H1 (cell line): ENCODE results near the gene YAP1. TPM values are rescaled to one million over a fixed set of nuclear protein-coding genes. Genes with fewer than 3 reads are reported as not detected.

Source experiments
- CHD1 ChIP-seq: IDR thresholded peaks from 2 replicates; pipeline ENCODE4 v1.6.1; 2012; ENCODE audit warnings: low read depth, low read length, improper control_type of control experiment
- EGR1 ChIP-seq: IDR thresholded peaks from 2 replicates; pipeline ENCODE4 v1.6.1; 2011; ENCODE audit warnings: low read depth, low read length, borderline replicate concordance
- NRF1 ChIP-seq: IDR thresholded peaks from 2 replicates; pipeline ENCODE4 v1.6.1; 2011; ENCODE audit warnings: mild to moderate bottlenecking, low read depth, low read length, improper control_type of control experiment
- POU5F1 ChIP-seq: IDR thresholded peaks from 2 replicates; pipeline ENCODE4 v1.6.1; 2011; ENCODE audit warnings: low read depth, mild to moderate bottlenecking, low read length, moderate library complexity
- TEAD4 ChIP-seq: IDR thresholded peaks from 2 replicates; pipeline ENCODE4 v1.6.1; 2012; ENCODE audit warnings: low read depth, low read length, inconsistent platforms, mixed read lengths
- polyA plus RNA-seq, 7 experiments: library from polyadenylated mRNA; depleted of rRNA in 3 of 7; stranded (reverse) in 5 of 7; unstranded in 2 of 7; fragments of >200 nt in 5 of 7; fragments of 200-250 nt in 2 of 7; gene quantifications; 1 replicate in 5 of 7; 2 replicates in 1 of 7; 4 replicates in 1 of 7; pipeline versions ENCODE4 v1.2.1 to v1.2.3, GENCODE V29; 2011 to 2013; ENCODE audit warnings: missing spikeins in 2 of 7, mixed read lengths in 2 of 7
- total RNA-seq: library from RNA; stranded (reverse); fragmentation: NEBNext Ultra II Directional; extraction: Animal tissue kit (Norgen Biotek cat#: 25700); gene quantifications from 2 replicates; pipeline ENCODE4 v1.2.1, GENCODE V29; 2021
- TF ChIP-seq, protein P1 (sequence below): fragments of 300-600 bp; sonication (generic); IDR thresholded peaks from 2 replicates; pipeline ENCODE4 v1.7.1; 2012; ENCODE audit warnings: low read length, moderate library complexity, mild to moderate bottlenecking, inconsistent platforms; ENCODE audit not compliant: insufficient replicate concordance
- TF ChIP-seq, protein P2 (sequence below), 3 experiments: IDR thresholded peaks; 1 replicate in 2 of 3; 2 replicates in 1 of 3; pipeline versions ENCODE4 v1.5.1 to v1.6.1; 2011; ENCODE audit warnings: low read length in 3 of 3, mild to moderate bottlenecking in 3 of 3, inconsistent platforms in 2 of 3, low read depth in 1 of 3, moderate library complexity in 1 of 3; ENCODE audit not compliant: insufficient read depth in 1 of 3; ENCODE audit errors: control extremely low read depth in 1 of 3

YAP1 gene
- total and polyA plus RNA-seq, 2 of the 8 experiments (the other 6 are each of a cell fraction or from before 2014, with no cell fraction given), result 62.0 to 108 TPM

- TF ChIP-seq, protein P1, sequence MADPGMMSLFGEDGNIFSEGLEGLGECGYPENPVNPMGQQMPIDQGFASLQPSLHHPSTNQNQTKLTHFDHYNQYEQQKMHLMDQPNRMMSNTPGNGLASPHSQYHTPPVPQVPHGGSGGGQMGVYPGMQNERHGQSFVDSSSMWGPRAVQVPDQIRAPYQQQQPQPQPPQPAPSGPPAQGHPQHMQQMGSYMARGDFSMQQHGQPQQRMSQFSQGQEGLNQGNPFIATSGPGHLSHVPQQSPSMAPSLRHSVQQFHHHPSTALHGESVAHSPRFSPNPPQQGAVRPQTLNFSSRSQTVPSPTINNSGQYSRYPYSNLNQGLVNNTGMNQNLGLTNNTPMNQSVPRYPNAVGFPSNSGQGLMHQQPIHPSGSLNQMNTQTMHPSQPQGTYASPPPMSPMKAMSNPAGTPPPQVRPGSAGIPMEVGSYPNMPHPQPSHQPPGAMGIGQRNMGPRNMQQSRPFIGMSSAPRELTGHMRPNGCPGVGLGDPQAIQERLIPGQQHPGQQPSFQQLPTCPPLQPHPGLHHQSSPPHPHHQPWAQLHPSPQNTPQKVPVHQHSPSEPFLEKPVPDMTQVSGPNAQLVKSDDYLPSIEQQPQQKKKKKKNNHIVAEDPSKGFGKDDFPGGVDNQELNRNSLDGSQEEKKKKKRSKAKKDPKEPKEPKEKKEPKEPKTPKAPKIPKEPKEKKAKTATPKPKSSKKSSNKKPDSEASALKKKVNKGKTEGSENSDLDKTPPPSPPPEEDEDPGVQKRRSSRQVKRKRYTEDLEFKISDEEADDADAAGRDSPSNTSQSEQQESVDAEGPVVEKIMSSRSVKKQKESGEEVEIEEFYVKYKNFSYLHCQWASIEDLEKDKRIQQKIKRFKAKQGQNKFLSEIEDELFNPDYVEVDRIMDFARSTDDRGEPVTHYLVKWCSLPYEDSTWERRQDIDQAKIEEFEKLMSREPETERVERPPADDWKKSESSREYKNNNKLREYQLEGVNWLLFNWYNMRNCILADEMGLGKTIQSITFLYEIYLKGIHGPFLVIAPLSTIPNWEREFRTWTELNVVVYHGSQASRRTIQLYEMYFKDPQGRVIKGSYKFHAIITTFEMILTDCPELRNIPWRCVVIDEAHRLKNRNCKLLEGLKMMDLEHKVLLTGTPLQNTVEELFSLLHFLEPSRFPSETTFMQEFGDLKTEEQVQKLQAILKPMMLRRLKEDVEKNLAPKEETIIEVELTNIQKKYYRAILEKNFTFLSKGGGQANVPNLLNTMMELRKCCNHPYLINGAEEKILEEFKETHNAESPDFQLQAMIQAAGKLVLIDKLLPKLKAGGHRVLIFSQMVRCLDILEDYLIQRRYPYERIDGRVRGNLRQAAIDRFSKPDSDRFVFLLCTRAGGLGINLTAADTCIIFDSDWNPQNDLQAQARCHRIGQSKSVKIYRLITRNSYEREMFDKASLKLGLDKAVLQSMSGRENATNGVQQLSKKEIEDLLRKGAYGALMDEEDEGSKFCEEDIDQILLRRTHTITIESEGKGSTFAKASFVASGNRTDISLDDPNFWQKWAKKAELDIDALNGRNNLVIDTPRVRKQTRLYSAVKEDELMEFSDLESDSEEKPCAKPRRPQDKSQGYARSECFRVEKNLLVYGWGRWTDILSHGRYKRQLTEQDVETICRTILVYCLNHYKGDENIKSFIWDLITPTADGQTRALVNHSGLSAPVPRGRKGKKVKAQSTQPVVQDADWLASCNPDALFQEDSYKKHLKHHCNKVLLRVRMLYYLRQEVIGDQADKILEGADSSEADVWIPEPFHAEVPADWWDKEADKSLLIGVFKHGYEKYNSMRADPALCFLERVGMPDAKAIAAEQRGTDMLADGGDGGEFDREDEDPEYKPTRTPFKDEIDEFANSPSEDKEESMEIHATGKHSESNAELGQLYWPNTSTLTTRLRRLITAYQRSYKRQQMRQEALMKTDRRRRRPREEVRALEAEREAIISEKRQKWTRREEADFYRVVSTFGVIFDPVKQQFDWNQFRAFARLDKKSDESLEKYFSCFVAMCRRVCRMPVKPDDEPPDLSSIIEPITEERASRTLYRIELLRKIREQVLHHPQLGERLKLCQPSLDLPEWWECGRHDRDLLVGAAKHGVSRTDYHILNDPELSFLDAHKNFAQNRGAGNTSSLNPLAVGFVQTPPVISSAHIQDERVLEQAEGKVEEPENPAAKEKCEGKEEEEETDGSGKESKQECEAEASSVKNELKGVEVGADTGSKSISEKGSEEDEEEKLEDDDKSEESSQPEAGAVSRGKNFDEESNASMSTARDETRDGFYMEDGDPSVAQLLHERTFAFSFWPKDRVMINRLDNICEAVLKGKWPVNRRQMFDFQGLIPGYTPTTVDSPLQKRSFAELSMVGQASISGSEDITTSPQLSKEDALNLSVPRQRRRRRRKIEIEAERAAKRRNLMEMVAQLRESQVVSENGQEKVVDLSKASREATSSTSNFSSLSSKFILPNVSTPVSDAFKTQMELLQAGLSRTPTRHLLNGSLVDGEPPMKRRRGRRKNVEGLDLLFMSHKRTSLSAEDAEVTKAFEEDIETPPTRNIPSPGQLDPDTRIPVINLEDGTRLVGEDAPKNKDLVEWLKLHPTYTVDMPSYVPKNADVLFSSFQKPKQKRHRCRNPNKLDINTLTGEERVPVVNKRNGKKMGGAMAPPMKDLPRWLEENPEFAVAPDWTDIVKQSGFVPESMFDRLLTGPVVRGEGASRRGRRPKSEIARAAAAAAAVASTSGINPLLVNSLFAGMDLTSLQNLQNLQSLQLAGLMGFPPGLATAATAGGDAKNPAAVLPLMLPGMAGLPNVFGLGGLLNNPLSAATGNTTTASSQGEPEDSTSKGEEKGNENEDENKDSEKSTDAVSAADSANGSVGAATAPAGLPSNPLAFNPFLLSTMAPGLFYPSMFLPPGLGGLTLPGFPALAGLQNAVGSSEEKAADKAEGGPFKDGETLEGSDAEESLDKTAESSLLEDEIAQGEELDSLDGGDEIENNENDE, result no peak
- TF ChIP-seq POU5F1 (no peak), TEAD4 (no peak), NRF1 (no peak), EGR1 (no peak), CHD1 (no peak)
- TF ChIP-seq, protein P2, sequence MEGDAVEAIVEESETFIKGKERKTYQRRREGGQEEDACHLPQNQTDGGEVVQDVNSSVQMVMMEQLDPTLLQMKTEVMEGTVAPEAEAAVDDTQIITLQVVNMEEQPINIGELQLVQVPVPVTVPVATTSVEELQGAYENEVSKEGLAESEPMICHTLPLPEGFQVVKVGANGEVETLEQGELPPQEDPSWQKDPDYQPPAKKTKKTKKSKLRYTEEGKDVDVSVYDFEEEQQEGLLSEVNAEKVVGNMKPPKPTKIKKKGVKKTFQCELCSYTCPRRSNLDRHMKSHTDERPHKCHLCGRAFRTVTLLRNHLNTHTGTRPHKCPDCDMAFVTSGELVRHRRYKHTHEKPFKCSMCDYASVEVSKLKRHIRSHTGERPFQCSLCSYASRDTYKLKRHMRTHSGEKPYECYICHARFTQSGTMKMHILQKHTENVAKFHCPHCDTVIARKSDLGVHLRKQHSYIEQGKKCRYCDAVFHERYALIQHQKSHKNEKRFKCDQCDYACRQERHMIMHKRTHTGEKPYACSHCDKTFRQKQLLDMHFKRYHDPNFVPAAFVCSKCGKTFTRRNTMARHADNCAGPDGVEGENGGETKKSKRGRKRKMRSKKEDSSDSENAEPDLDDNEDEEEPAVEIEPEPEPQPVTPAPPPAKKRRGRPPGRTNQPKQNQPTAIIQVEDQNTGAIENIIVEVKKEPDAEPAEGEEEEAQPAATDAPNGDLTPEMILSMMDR (IDR thresholded peaks at IDR 0.05; ENCODE audit: control extremely low read depth in 1 of 3, insufficient read depth in 1 of 3, low read depth in 1 of 3, low read length in 3 of 3), result no peak
- TF ChIP-seq, all 59 proteins: peak for 0
These were observed 41.7 kb downstream of the YAP1 start (continued) for GRCh38 chr11:102151784-102152525.
